HTERT RPE-1 (cell line): ENCODE data around the gene TCF3.

Experiments
- in situ Hi-C: fragments of 300-500 bp; cut with MboI; formaldehyde crosslinking; loops from 4 replicates; pipeline ENCODE4 v1.14.3; 2020; ENCODE audit warnings: low sequenced_read_pairs

TCF3 gene

DNA sequence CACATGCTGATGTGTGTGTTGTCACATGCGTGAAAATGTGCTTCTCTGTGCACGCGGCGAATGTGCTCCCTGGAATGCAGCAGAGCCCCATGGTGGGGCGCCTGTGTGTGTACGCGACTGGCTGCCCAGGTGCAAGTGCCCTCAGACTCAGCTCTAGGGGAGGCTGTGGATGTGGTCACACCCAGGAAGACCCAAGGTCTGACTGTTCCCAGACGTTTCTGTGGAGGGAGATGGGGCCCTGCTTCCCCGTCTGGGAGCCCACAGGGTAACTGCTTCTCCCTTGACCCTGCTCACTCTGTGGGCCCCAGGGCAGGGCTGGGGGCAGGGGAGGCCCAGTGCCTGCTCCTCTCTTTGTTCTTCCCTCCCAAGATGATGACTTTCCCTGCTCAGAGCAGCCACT is 39.3 kb downstream of the TCF3 start:
- in situ Hi-C loops: no loop called here

- in situ Hi-C loops: no loop called here
Measured at GRCh38 chr19:1612114-1613086, 40.0 kb downstream of the TCF3 start.

DNA sequence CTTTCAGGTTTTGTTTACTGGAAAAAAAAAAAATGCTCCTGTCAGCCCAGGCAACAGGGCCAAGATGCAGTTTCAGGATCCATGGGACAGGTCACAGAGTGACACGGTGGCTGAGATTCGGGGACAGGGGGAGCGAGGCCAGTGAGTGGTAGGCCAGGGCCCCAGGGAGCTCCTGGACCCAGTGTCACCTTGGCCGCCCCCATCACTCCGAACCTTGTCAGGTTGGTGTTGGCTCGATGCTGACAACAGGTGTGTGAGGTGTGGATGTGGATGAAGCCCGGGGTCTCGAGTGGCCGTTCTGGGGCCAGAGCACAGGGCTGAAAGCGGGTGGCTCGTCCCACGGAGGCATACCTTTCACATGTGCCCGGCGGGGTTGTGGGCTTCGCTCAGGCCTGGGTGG is 41.1 kb downstream of the TCF3 start:
- in situ Hi-C loops: no loop called here

DNA sequence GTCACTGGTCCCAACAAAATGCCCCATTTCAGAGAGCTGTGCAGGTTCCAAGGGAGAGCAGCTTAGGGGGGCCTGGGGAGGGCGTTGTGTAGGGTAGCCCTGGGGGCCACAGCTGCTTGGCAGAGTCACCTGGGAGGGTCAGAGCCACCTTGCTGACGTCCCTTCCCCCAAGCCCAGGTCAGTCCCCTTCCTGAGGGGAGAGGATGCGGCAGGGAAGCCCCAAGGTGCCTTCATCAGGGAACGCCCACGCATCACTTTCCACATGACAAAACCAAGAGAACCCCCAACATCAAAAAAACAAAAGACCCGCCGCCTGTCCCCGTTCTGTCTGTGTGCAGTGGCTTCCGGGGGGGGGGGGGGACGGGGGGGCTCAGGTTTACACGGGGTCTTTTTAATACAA is 41.8 kb downstream of the TCF3 start:
- in situ Hi-C loops: no loop called here

- in situ Hi-C loops: no loop called here
Measured at GRCh38 chr19:1609680-1610474, 42.5 kb downstream of the TCF3 start.

GRCh38 chr19:1609103-1609396 is 43.4 kb downstream of the TCF3 start:
- in situ Hi-C loops: no loop called here

GRCh38 chr19:1608359-1609102 is 43.9 kb downstream of the TCF3 start:
- in situ Hi-C loops: no loop called here

GRCh38 chr19:1606138-1606651 is 46.2 kb downstream of the TCF3 start:
- in situ Hi-C loops: no loop called here

GRCh38 chr19:1605236-1606137 is 46.9 kb downstream of the TCF3 start, which contains the start of gene UQCR11:
Gene UQCR11, minus strand, starts transcription at chr19:1605462. Its CDS starts 53 bp downstream, at chr19:1605409.
- in situ Hi-C loops: no loop called here

DNA sequence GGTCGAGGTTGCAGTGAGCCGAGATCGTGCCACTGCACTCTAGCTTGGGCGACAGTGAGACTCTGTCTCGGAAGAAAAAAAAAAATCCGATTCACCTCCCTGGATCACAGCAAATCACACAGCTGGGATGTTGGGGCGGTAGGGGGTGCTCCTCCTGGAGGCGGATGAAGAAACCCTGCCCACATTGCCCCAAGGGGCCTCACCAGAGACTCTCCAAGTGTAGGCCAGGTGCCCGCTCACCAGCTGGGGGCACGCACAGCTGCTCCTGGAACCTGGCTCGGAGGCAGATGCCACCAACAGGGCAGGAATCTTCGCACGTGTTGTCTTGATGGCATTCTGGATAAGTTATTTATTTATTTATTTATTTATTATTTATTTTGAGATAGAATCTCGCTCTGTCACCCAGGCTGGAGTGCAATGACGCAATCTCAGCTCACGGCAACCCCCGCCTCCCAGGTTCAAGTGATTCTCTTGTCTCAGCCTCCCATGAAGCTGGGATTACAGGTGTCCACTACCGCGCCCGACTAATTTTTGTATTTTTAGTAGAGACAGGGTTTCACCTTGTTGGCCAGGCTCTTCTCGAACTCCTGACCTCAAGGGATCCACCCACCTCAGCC is 50.2 kb downstream of the TCF3 start:
- in situ Hi-C loops: no loop called here

- in situ Hi-C loops: no loop called here
Measured at GRCh38 chr19:1601613-1602064, 50.8 kb downstream of the TCF3 start.

- in situ Hi-C loops: no loop called here
Measured at GRCh38 chr19:1599460-1599846, 53.0 kb downstream of the TCF3 start.

GRCh38 chr19:1598777-1599459 is 53.5 kb downstream of the TCF3 start:
- in situ Hi-C loops: no loop called here

GRCh38 chr19:1593501-1593772 is 59.0 kb downstream of the TCF3 start:
- in situ Hi-C loops: no loop called here

DNA sequence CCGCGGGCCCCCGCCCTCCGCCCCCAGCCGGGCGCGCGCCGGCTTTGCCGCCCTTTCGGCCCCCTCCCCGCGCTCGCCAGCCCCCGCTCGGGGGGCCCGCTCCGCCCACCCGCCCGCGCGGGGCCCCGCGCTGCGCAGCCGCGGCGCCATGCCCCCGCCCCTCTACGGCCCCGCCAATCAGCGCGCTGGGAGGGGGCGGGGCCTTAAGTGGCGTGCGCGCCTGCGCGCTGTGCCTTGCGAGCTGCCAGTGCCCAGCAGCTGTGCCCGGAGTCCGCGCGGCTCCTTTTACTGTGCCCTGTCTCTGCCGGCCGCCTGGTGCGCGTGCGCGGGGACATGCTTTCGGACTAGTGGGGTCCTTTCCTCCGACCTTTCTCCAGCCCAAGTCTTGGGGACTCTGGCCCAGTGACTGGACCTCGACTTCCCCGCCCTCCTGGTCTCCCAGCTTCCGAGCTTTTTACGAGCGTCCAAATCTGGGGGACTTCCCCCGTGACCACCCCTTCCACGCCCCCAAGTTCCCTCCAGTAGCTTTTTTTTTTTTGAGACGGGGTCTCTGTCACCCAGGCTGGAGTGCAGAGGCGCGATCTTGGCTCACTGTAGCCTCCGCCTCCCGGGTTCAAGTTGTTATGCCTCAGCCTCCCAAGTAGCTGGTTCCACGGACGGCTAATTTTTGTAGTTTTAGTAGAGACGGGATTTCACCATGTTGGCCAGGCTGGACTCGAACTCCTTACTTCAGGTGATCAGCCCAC is 59.5 kb downstream of the TCF3 start, which contains the start of gene MBD3:
Gene MBD3, minus strand, starts transcription at position 111 of the 746 bp plus-strand sequence. CDS start 234 bp downstream, outside the sequence.
- in situ Hi-C loops: no loop called here

GRCh38 chr19:1592024-1592754 is 60.2 kb downstream of the TCF3 start:
- in situ Hi-C loops: no loop called here

DNA sequence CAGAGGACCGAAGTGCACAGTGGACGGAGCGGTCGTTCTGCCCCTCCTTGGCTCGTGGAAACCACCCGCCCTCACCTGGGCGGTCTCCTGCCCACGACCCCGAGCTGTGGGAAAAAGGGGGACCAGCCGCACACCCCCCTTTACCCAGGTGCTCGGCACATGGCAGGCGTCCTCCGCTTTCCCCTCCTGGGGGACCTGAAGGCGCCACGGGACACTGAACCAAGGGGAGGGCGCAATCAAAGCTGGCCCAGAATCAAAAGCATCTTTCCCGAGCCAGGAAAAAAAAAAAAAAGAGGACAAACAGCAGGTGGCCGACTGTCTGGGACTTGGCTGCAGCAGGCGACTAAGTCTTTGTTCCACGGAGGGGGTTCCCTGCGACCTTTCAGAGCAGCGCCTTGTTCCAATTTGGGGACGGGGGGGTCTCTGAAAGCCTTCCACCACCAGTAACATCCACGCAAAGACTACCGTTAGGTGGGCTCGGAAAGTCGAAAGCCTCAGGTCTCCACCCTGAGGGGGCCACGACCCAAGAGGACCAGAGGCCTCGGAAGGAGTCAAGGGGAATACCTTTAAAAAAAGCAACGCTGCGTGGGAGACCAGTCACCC is 60.9 kb downstream of the TCF3 start:
- in situ Hi-C loops: no loop called here
